KMS-11 (cell line): Measurements from ENCODE around the gene USP24.

Experiments
- H2AFZ ChIP-seq: fragments of 200-600 bp; sonication (generic); 2 replicates; pipeline ENCODE4 v1.6.1; 2016; ENCODE audit warnings: antibody characterized with exemption, mixed run types, low read depth
- H3K27ac ChIP-seq: fragments of 200-600 bp; sonication (generic); 2 replicates; pipeline ENCODE4 v1.6.1; 2016; ENCODE audit warnings: mild to moderate bottlenecking, mixed run types
- H3K27me3 ChIP-seq: fragments of 200-600 bp; sonication (generic); 2 replicates; pipeline ENCODE4 v1.6.1; 2017; ENCODE audit warnings: mild to moderate bottlenecking, low read depth, mixed run types, moderate library complexity; ENCODE audit not compliant: insufficient read depth
- H3K36me3 ChIP-seq: fragments of 200-600 bp; sonication (generic); 2 replicates; pipeline ENCODE4 v1.6.1; 2017; ENCODE audit warnings: mild to moderate bottlenecking, mixed run types; ENCODE audit not compliant: insufficient read depth
- H3K4me1 ChIP-seq: fragments of 200-600 bp; sonication (generic); 2 replicates; pipeline ENCODE4 v1.6.1; 2016; ENCODE audit warnings: mild to moderate bottlenecking, low read depth, mixed run types; ENCODE audit not compliant: poor library complexity, severe bottlenecking
- H3K4me2 ChIP-seq: fragments of 200-600 bp; sonication (generic); 2 replicates; pipeline ENCODE4 v1.7.0; 2016; ENCODE audit warnings: mild to moderate bottlenecking, mixed run types
- H3K4me3 ChIP-seq: fragments of 200-600 bp; sonication (generic); IDR thresholded peaks from 2 replicates; pipeline ENCODE4 v1.6.1; 2017; ENCODE audit warnings: low read depth, low read length, mixed read lengths; ENCODE audit not compliant: insufficient read depth
- H3K79me2 ChIP-seq: fragments of 200-600 bp; sonication (generic); 2 replicates; pipeline ENCODE4 v1.6.1; 2016; ENCODE audit warnings: low read depth, mixed run types; ENCODE audit not compliant: insufficient read depth
- H3K9ac ChIP-seq: fragments of 200-600 bp; sonication (generic); 2 replicates; pipeline ENCODE4 v1.6.1; 2016; ENCODE audit warnings: mild to moderate bottlenecking, mixed run types
- H4K20me1 ChIP-seq: fragments of 200-600 bp; sonication (generic); 2 replicates; pipeline ENCODE4 v1.6.1; 2016; ENCODE audit warnings: mild to moderate bottlenecking, mixed run types; ENCODE audit not compliant: insufficient read depth
- TF ChIP-seq, protein P1 (sequence below): fragments of 200-600 bp; sonication (generic); conservative IDR thresholded peaks from 2 replicates; pipeline ENCODE4 v1.6.1; 2017; ENCODE audit warnings: low read depth, mild to moderate bottlenecking, antibody characterized with exemption, low read length, moderate library complexity, mixed read lengths

USP24 gene

DNA sequence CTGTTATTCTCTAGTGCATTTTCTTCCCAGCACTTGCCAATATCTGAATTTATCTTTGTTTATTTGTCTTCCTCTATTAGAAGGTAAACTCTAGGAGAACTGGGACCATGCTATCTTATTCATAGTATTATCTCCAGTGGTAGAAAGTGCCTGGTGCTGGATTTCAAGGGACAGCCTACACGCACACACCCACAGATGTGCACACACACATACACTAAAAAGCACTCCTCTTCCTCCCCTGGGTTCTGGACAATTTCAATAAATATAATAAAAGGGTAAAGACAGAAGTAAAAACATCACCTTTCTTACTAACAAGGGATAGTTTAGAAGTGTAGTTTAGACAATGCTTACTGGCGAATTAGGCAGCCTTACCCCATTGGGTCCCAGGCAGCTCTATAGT, 28.5 kb upstream of the USP24 start:
- Histone ChIP-seq H3K36me3 (no peaks in the 10 kb centered on the region), H3K4me2 (no peak overlapping the region), H3K27ac (no peak overlapping the region), H3K27me3 (no peaks in the 10 kb centered on the region), H4K20me1 (no peaks in the 10 kb centered on the region), H2AFZ (no peak overlapping the region), H3K79me2 (no peaks in the 10 kb centered on the region), H3K4me3 (no peak overlapping the region), H3K9ac (no peak overlapping the region), H3K4me1 (no peaks in the 10 kb centered on the region)
- TF ChIP-seq, protein P1, sequence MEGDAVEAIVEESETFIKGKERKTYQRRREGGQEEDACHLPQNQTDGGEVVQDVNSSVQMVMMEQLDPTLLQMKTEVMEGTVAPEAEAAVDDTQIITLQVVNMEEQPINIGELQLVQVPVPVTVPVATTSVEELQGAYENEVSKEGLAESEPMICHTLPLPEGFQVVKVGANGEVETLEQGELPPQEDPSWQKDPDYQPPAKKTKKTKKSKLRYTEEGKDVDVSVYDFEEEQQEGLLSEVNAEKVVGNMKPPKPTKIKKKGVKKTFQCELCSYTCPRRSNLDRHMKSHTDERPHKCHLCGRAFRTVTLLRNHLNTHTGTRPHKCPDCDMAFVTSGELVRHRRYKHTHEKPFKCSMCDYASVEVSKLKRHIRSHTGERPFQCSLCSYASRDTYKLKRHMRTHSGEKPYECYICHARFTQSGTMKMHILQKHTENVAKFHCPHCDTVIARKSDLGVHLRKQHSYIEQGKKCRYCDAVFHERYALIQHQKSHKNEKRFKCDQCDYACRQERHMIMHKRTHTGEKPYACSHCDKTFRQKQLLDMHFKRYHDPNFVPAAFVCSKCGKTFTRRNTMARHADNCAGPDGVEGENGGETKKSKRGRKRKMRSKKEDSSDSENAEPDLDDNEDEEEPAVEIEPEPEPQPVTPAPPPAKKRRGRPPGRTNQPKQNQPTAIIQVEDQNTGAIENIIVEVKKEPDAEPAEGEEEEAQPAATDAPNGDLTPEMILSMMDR = no peak

DNA sequence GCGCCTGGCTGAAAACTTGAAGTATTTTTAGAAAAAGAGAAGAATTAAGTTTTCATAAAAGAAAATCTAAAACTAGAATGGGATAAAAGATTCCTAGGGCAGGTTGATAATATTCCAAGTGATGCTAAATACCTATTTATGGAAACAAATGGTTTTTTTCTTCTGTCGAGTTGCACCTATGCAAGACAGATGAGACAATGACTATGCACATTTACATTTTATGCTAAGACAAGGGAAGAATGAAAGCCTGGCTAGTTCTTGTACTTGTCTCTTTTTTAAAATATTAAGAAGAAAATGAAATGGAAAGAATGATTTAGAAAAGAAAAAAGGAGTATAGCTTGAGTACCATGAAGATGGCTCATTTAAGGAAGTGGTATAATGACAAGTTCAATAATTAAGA, 24.4 kb upstream of the USP24 start:
- TF ChIP-seq, protein P1 = no peak
- H3K4me2 ChIP-seq = no peak overlapping the region
- H3K4me1 ChIP-seq = peaks cover 13% of the 10 kb centered on the region

DNA sequence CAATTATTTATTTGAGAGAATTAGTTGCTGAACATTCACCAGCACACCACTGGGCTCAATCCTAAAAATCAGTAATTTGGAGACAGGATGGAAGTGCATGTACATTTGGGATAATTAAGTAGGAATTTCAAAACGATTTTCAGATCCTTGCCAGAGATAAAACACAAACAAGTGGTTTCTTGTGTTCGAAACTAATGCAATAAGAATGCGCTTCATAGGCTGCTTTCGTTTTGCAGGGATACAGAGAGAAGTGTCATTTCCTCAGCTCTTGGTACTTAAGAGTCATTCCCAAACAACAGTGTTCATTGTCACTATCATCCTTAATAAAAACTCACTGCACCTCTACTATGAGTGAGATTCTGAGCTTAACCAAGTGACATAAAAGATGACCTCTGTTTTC, 20.6 kb upstream of the USP24 start:
- no peaks in the 10 kb centered on the region for H3K79me2 ChIP-seq
- TF ChIP-seq, protein P1 = no peak
- no peak overlapping the region for H3K4me3 ChIP-seq
- H3K4me1 ChIP-seq = peaks cover 13% of the 10 kb centered on the region
- no peaks in the 10 kb centered on the region for H4K20me1 ChIP-seq
- H3K36me3 ChIP-seq = no peaks in the 10 kb centered on the region
- H3K27me3 ChIP-seq = no peaks in the 10 kb centered on the region
- H3K27ac ChIP-seq = no peak overlapping the region; the same call in 1 of the 2 replicates
- no peak overlapping the region for H3K9ac ChIP-seq
- H3K4me2 ChIP-seq = peak overlapping the region; percentile 38
- peak overlapping the region; percentile 14; the same call in 1 of the 2 replicates for H2AFZ ChIP-seq

More for the DNA sequence above, 24.4 kb upstream of the USP24 start:
- no peaks in the 10 kb centered on the region for H3K36me3 ChIP-seq
- no peak overlapping the region for H2AFZ ChIP-seq
- no peaks in the 10 kb centered on the region for H4K20me1 ChIP-seq
- H3K9ac ChIP-seq = no peak overlapping the region
- H3K4me3 ChIP-seq = no peak overlapping the region
- no peaks in the 10 kb centered on the region for H3K79me2 ChIP-seq
- no peak overlapping the region for H3K27ac ChIP-seq
- H3K27me3 ChIP-seq = no peaks in the 10 kb centered on the region

DNA sequence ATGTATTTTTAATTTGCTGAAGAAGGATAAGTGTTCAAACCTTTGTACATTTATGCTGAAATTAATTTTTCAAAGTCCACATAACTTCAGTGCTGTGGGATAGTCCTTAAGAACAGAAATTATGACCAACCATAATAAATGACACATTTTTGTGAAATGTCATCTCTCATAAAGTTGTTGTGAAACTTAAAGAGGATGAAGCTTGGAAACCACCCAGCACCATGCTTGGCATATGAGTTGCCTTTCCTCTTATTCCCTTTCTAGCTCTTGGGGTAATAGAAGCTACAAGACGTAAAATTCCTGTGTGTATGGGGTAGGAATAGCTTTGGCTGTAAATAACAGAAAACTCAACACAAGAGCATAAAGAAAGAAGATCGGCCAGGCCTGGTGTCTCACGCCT, 18.9 kb upstream of the USP24 start:
- Histone ChIP-seq H3K4me1 (peaks cover 13% of the 10 kb centered on the region), H4K20me1 (no peaks in the 10 kb centered on the region), H3K9ac (no peak overlapping the region), H3K79me2 (no peaks in the 10 kb centered on the region), H3K27ac (no peak overlapping the region), H3K36me3 (no peaks in the 10 kb centered on the region), H2AFZ (no peak overlapping the region), H3K4me2 (no peak overlapping the region), H3K27me3 (no peaks in the 10 kb centered on the region), H3K4me3 (no peak overlapping the region)
- TF ChIP-seq, protein P1 = no peak
